Hepatocyte (in vitro differentiated cells): ENCODE results near the gene MEIS2.

Source experiments
- EZH2phosphoT487 ChIP-seq: fragments of 200-600 bp; sonication (generic); IDR thresholded peaks from one replicate; pipeline ENCODE4 v1.6.1; 2018; ENCODE audit warnings: antibody characterized with exemption, mild to moderate bottlenecking, low read depth, moderate library complexity; ENCODE audit not compliant: unreplicated experiment, severe bottlenecking
- TF ChIP-seq, protein P1 (sequence below): fragments of 200-600 bp; sonication (generic); IDR thresholded peaks from 2 replicates; pipeline ENCODE4 v1.5.1; 2016; ENCODE audit warnings: antibody characterized with exemption, mild to moderate bottlenecking; ENCODE audit not compliant: poor library complexity

DNA sequence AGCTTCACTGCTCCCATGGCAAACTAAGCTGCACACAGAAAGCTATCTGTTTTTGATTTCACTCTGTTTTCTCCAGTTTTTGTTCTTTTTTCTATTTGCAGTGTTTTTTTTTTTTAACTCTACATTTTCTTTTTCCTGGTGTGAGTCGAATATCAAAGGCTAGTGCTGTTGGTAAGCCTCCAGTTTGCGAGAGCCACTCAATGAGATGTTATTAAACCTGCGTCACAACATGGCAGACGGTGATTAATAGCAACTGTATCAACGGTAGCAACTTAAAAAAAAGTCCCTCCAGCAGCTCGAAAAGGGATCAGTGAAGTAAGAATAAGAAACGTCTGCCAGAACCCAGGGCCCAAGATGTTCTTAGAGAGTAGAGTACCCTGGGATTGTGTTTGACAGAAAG, 84.1 kb downstream of the MEIS2 start:
- TF ChIP-seq, protein P1, sequence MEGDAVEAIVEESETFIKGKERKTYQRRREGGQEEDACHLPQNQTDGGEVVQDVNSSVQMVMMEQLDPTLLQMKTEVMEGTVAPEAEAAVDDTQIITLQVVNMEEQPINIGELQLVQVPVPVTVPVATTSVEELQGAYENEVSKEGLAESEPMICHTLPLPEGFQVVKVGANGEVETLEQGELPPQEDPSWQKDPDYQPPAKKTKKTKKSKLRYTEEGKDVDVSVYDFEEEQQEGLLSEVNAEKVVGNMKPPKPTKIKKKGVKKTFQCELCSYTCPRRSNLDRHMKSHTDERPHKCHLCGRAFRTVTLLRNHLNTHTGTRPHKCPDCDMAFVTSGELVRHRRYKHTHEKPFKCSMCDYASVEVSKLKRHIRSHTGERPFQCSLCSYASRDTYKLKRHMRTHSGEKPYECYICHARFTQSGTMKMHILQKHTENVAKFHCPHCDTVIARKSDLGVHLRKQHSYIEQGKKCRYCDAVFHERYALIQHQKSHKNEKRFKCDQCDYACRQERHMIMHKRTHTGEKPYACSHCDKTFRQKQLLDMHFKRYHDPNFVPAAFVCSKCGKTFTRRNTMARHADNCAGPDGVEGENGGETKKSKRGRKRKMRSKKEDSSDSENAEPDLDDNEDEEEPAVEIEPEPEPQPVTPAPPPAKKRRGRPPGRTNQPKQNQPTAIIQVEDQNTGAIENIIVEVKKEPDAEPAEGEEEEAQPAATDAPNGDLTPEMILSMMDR = no peak
- no peak for TF ChIP-seq EZH2phosphoT487
